Mesothelial cell of epicardium (in vitro differentiated cells): Measurements from ENCODE around the gene PIK3CA. TPM values are rescaled to one million over a fixed set of nuclear protein-coding genes. Genes with fewer than 3 reads are reported as not detected.

ENCODE experiments used
- DNase-seq, 2 experiments: peaks; one replicate each; pipeline ENCODE4 v3.0.0; 2021; ENCODE audit warnings: low spot score in 2 of 2; ENCODE audit not compliant: unreplicated experiment in 2 of 2
- H3K27ac Mint-ChIP-seq: 2 replicates; pipeline ENCODE4 v1.8.0; 2021; ENCODE audit warnings: mixed read lengths
- H3K27me3 Mint-ChIP-seq: 2 replicates; pipeline ENCODE4 v1.8.0; 2021; ENCODE audit warnings: low read depth, mixed read lengths
- H3K36me3 Mint-ChIP-seq: 2 replicates; pipeline ENCODE4 v1.8.0; 2021; ENCODE audit warnings: mixed read lengths
- H3K4me1 Mint-ChIP-seq: 2 replicates; pipeline ENCODE4 v1.8.0; 2021; ENCODE audit warnings: mixed read lengths
- H3K4me3 Mint-ChIP-seq: 2 replicates; pipeline ENCODE4 v1.8.0; 2021; ENCODE audit warnings: mild to moderate bottlenecking, moderate library complexity, mixed read lengths
- H3K9me3 Mint-ChIP-seq: 2 replicates; pipeline ENCODE4 v1.8.0; 2021; ENCODE audit warnings: mixed read lengths
- total RNA-seq: library from RNA; stranded (reverse); gene quantifications from 3 replicates; pipeline ENCODE4 v1.2.1, GENCODE V29; 2021
- TF ChIP-seq, protein P1 (sequence below): fragments of 200-600 bp; sonication (generic); IDR thresholded peaks from one replicate; pipeline ENCODE4 v1.5.0; 2021; ENCODE audit warnings: antibody characterized with exemption; ENCODE audit not compliant: unreplicated experiment

PIK3CA gene
- total RNA-seq, 1 donor from 2014 or later, result 22.4 TPM

DNA sequence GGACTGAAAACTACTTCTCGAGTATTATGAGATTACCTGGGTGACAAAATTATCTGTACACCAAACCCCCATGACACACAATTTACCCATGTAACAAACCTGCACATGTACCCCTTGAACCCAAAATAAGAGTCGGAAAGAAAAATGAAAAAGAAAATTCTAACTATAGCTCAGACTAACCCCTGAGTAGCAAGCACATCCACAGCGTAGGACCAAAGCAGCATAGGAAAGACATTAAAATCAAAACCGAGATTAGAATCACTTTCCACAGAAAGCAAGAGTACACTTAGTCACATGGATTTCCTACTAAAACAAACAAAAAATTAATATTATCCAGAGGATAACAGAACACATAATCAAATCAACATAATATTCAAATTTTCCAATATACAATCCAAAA lies 6.3 kb upstream of the PIK3CA start:
- H3K27me3 Mint-ChIP-seq, result peaks cover 7% of the 10 kb centered on the region
- no peak overlapping the region for H3K4me3 Mint-ChIP-seq
- DNase-seq, result no peak
- TF ChIP-seq, protein P1, sequence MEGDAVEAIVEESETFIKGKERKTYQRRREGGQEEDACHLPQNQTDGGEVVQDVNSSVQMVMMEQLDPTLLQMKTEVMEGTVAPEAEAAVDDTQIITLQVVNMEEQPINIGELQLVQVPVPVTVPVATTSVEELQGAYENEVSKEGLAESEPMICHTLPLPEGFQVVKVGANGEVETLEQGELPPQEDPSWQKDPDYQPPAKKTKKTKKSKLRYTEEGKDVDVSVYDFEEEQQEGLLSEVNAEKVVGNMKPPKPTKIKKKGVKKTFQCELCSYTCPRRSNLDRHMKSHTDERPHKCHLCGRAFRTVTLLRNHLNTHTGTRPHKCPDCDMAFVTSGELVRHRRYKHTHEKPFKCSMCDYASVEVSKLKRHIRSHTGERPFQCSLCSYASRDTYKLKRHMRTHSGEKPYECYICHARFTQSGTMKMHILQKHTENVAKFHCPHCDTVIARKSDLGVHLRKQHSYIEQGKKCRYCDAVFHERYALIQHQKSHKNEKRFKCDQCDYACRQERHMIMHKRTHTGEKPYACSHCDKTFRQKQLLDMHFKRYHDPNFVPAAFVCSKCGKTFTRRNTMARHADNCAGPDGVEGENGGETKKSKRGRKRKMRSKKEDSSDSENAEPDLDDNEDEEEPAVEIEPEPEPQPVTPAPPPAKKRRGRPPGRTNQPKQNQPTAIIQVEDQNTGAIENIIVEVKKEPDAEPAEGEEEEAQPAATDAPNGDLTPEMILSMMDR, result no peak
- H3K4me1 Mint-ChIP-seq, result peaks cover 6% of the 10 kb centered on the region
- H3K9me3 Mint-ChIP-seq, result peaks cover 13% of the 10 kb centered on the region
- no peak overlapping the region for H3K27ac Mint-ChIP-seq
- H3K36me3 Mint-ChIP-seq, result no peaks in the 10 kb centered on the region

DNA sequence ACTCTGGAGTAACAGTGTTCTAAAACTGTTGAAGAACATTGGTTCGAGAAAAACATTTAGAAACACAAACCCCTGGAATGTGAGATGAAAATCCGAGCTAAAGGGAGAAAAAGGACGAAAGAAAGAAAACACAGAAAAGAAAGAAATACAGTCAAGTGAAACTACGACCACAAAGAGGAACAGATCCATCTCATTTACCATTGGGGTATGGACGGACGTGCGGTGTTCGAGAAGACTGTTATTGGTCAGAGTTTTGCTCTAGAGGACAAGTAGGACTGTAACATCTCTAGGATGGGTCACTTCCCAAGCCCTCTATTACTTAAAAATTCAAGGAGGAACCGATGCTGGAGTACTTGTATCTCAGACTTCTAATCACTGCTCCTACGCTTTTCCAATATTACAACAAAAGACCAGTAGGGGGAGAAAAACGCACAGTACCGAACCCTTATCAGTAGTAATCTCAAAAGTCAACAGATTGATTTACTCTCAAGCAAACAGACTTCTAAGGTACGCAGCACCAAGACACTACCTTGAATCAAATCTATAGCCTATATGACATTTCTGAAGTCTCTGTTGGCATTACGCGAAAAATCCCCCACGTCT lies 1.1 kb upstream of the PIK3CA start:
- Mint-ChIP-seq H3K4me3 (no peak overlapping the region), H3K4me1 (peaks cover 32% of the 10 kb centered on the region), H3K9me3 (no peaks in the 10 kb centered on the region), H3K27ac (no peak overlapping the region), H3K27me3 (no peaks in the 10 kb centered on the region), H3K36me3 (no peaks in the 10 kb centered on the region)
- DNase-seq, result no peak
- TF ChIP-seq, protein P1, result peak; percentile 58

DNA sequence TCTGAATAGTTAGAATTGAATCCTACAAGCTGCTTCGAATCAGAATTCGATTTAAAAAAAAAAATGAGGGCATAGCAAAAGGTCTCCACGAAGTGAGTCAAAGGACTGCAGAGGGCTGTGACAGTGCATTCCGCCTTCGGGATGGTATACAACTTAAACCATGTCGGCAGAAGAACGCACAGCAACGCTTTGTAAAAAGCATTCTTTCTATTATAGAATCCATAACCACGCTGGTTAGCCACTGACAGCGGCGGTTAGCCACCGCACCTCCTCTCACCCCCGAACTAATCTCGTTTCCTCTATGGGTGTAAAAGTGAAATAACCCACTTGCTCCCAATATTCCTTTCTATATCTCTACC lies 664 bp upstream of the PIK3CA start:
- no peaks in the 10 kb centered on the region for H3K9me3 Mint-ChIP-seq
- DNase-seq, result no peak
- no peaks in the 10 kb centered on the region for H3K36me3 Mint-ChIP-seq
- no peak overlapping the region for H3K4me3 Mint-ChIP-seq
- TF ChIP-seq, protein P1, result no peak
- no peaks in the 10 kb centered on the region for H3K27me3 Mint-ChIP-seq
- H3K4me1 Mint-ChIP-seq, result peaks cover 32% of the 10 kb centered on the region
- H3K27ac Mint-ChIP-seq, result no peak overlapping the region

DNA sequence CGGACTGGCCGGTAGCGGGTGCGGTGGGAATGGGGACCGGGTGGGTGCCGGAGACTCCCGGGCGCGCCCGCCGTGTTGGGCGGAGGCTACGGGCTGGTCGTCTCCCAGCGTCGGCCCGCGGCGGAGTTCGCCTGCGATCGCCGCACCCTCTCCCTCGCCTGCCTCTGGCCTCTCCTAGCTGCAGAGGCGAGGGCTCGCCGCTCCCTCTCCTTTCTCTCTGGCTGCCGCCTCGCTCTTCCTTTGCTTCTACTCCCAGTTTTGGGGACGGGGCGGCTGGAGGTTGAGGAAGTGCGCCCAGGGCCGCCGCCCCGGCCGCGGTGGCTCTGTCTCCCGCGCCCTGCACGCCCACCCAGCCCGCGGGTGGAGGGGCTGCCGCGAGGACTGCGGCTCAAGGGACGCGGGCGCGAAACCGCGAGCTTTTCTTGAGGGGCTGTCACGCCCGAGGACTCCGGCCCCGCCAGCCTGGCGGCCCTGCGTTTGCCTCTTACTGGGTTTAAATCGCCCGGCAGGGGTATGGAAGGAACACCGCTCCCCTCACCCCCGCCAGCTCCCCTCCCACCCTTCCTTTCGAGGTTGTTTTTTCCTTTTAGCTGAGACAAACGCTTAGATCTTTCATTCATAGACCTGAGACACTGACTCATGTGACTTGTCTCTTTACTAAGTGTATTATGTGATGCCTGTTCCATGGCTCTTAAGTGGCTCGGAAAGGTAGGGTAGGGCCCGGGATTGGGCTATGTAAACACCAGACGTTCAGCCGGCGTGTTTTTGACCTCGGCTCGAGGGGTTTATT lies 654 bp downstream of the PIK3CA start:
- peak overlapping the region; percentile 93 for H3K4me3 Mint-ChIP-seq
- no peaks in the 10 kb centered on the region for H3K27me3 Mint-ChIP-seq
- no peaks in the 10 kb centered on the region for H3K36me3 Mint-ChIP-seq
- no peaks in the 10 kb centered on the region for H3K9me3 Mint-ChIP-seq
- TF ChIP-seq, protein P1, result no peak
- H3K27ac Mint-ChIP-seq, result peak overlapping the region; percentile 97
- peaks cover 29% of the 10 kb centered on the region for H3K4me1 Mint-ChIP-seq
- peak in 1 of 2 experiments; percentile 75 for DNase-seq

DNA sequence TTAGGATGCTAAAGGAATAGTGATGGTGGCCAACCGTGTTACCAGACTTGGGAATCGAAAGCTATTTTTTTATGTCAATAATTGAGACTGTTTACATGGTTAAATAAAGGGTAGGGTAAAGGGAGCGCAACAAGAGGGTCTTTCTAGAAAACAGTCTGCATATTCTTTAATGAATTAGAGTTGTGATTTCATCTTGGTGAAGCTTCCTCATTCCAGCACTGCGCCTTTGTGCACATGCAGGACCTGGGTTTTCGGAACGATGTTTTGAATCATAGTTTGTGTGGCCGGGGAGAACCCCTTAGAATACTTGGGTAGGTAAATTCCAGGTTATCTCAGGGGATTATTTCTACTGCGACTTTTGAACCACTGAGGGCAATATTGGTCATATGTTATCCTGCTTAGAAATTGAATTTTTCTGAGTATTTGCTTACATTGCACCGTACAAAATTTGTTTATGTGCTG lies 1.3 kb downstream of the PIK3CA start:
- peak overlapping the region; percentile 93 for H3K4me3 Mint-ChIP-seq
- peak overlapping the region; percentile 97 for H3K27ac Mint-ChIP-seq
- H3K4me1 Mint-ChIP-seq, result peaks cover 28% of the 10 kb centered on the region
- DNase-seq, result no peak
- no peaks in the 10 kb centered on the region for H3K36me3 Mint-ChIP-seq
- H3K9me3 Mint-ChIP-seq, result no peaks in the 10 kb centered on the region
- TF ChIP-seq, protein P1, result no peak
- no peaks in the 10 kb centered on the region for H3K27me3 Mint-ChIP-seq
